Thymus (tissue), 14 donors: ENCODE data around the gene ZNF618. TPM values are rescaled to one million over a fixed set of nuclear protein-coding genes. Genes with fewer than 3 reads are reported as not detected.

ENCODE experiments used
- DNase-seq, 9 donors: peaks; one replicate each; pipeline ENCODE4 v3.0.0-alpha.2; 2013; ENCODE audit warnings: low spot score in 9 of 9, low read depth in 6 of 9, missing footprints in 1 of 9
- H3K27ac ChIP-seq, 2 donors: one replicate each; pipeline ENCODE4 v1.5.1; 2013; ENCODE audit warnings: control low read depth in 1 of 2, low read depth in 1 of 2, low read length in 1 of 2, mild to moderate bottlenecking in 1 of 2, moderate library complexity in 1 of 2
- H3K27me3 ChIP-seq, 2 donors: one replicate each; pipeline ENCODE4 v1.5.1; 2013; ENCODE audit warnings: low read length in 1 of 2; ENCODE audit not compliant: control insufficient read depth in 2 of 2, insufficient read depth in 1 of 2
- H3K36me3 ChIP-seq, 2 donors: one replicate each; pipeline ENCODE4 v1.5.1; 2013; ENCODE audit warnings: low read length in 1 of 2, mild to moderate bottlenecking in 1 of 2, moderate library complexity in 1 of 2; ENCODE audit not compliant: control insufficient read depth in 2 of 2, insufficient read depth in 2 of 2
- H3K4me1 ChIP-seq, 2 donors: one replicate each; pipeline ENCODE4 v1.5.1; 2013; ENCODE audit warnings: low read length in 2 of 2; ENCODE audit not compliant: control insufficient read depth in 2 of 2, insufficient read depth in 2 of 2
- H3K4me3 ChIP-seq, 2 donors: one replicate each; pipeline ENCODE4 v1.5.1; 2013; ENCODE audit warnings: low read length in 2 of 2, control low read depth in 1 of 2, mild to moderate bottlenecking in 1 of 2
- H3K9me3 ChIP-seq, 2 donors: one replicate each; pipeline ENCODE4 v1.5.1; 2013; ENCODE audit warnings: low read length in 1 of 2, mild to moderate bottlenecking in 1 of 2; ENCODE audit not compliant: control insufficient read depth in 2 of 2, insufficient read depth in 1 of 2
- WGBS: extraction: QIAGEN DNeasy Blood & Tissue Kit; methylation state at CpG from one replicate; pipeline ENCODE4 v1.1.7; 2013; 5-methylcytosine and 5-hydroxymethylcytosine counted together
- long read RNA-seq, 10 donors: transcript quantifications; one replicate each; lab custom pipeline, GENCODE V29; 2026
- polyA plus RNA-seq: library from polyadenylated mRNA; stranded (reverse); fragments of 200-250 nt; gene quantifications from one replicate; pipeline ENCODE4 v1.2.3, GENCODE V29; 2013
- total RNA-seq: library from RNA; stranded (reverse); fragments of 120-200 nt; gene quantifications from one replicate; pipeline ENCODE4 v1.2.4, GENCODE V29; 2013
- donor health status: healthy.

ZNF618 gene, protein sequence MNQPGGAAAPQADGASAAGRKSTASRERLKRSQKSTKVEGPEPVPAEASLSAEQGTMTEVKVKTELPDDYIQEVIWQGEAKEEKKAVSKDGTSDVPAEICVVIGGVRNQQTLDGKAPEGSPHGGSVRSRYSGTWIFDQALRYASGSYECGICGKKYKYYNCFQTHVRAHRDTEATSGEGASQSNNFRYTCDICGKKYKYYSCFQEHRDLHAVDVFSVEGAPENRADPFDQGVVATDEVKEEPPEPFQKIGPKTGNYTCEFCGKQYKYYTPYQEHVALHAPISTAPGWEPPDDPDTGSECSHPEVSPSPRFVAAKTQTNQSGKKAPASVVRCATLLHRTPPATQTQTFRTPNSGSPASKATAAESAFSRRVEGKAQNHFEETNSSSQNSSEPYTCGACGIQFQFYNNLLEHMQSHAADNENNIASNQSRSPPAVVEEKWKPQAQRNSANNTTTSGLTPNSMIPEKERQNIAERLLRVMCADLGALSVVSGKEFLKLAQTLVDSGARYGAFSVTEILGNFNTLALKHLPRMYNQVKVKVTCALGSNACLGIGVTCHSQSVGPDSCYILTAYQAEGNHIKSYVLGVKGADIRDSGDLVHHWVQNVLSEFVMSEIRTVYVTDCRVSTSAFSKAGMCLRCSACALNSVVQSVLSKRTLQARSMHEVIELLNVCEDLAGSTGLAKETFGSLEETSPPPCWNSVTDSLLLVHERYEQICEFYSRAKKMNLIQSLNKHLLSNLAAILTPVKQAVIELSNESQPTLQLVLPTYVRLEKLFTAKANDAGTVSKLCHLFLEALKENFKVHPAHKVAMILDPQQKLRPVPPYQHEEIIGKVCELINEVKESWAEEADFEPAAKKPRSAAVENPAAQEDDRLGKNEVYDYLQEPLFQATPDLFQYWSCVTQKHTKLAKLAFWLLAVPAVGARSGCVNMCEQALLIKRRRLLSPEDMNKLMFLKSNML
- total RNA-seq (1.8 TPM), polyA plus RNA-seq (1.6 TPM)
- long read RNA-seq, donor 1, result 0 reads
- long read RNA-seq, donor 2, result 0 reads
- long read RNA-seq, donor 3, result 0 reads
- long read RNA-seq, donor 4, result 0 reads
- long read RNA-seq, donor 5, result 0 reads
- long read RNA-seq, donor 6, result 0 reads
- long read RNA-seq, donor 7, result 0 reads
- long read RNA-seq, donor 8, partial matches to known transcripts, result 6 of 6 reads
- long read RNA-seq, donor 8, other reads (novel, unspliced or antisense), result 0 of 6 reads
- long read RNA-seq, donor 9, result 0 reads
- long read RNA-seq, donor 10, result 0 reads

DNA sequence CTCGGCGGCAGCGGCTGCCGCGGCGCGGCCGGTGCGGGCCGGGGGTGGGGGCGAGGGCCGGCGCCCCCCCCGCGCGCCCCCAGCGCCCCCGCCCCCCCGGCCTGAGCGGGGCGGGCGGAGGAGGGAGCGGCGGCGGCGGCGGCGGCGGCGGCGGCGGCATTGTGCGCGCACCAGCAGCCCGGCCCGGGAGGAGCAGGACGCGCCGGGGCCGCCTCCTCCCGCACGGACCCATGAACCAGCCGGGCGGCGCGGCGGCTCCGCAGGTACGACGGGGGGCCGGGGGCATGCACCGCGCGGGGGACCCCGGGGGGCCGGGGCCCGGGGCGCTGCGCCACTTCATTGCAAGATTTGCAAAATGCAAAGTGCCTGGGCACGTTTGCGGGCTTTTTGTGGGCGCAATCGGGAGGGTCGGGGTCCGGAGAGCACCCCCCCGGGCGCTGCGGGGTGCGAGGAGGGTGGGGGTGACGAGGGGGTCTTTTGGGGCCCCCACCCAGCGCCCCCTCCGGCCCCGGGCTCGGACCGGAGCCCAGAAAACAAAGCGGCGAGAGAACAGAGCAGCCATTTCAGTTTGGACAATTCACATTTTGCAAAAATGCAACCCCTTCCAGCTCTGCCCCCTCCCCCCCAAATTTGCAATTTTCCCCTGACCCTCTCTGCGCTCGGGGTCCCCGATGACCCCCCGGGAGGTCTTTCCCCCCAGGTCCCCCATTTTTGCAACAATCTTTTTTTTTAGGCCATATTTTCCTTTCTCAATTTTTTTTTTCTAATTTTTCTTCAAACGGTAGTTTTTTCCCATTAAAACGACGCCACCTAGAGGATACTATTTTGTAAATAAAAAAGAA, at the start of gene ZNF618:
Gene ZNF618 (plus strand): TSS at position 159 of the 842 bp plus-strand sequence. CDS start 72 bp downstream, at position 231.
- H3K27me3 ChIP-seq, result peaks cover 10 to 31% of the 10 kb centered on the region in 2 donors
- peak in 5 of 9 donors; percentile 7 to 47 (median 8) for DNase-seq
- WGBS, result under 1% methylated on average over 80 of the region's 84 CpGs
- no peaks in the 10 kb centered on the region for H3K9me3 ChIP-seq
- H3K4me1 ChIP-seq, result peaks cover 0 to 3% of the 10 kb centered on the region in 2 donors
- peak within 1 kb of the TSS; percentile 70 to 95 for H3K4me3 ChIP-seq
- no peak within 1 kb of the TSS for H3K27ac ChIP-seq
- no peaks in the 10 kb centered on the region for H3K36me3 ChIP-seq

DNA sequence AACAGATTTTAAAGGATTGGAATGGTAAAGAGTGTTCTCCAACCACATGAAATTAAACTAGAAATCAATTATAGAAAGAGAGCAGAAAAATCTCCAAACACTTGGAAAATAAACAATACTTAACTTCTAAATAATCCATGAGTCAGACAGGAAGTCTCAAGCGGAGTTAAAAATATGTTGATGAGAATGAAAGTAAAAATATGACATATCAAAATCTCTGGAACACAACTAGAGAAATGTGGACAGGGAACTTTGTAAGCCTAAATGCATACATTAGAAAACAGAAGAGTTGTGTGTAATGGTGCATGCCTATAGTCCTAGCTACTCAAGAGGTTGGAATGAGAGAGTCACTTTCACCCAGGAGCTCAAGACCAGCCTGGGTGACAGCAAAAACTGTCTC, 47.9 kb upstream of the ZNF618 start:
- 30% methylated on average over 1 of the region's 1 CpG for WGBS
- Histone ChIP-seq H3K27ac (no peak overlapping the region), H3K4me3 (no peak overlapping the region), H3K9me3 (no peaks in the 10 kb centered on the region), H3K36me3 (no peaks in the 10 kb centered on the region), H3K27me3 (no peaks in the 10 kb centered on the region), H3K4me1 (no peaks in the 10 kb centered on the region)
- no peak for DNase-seq

DNA sequence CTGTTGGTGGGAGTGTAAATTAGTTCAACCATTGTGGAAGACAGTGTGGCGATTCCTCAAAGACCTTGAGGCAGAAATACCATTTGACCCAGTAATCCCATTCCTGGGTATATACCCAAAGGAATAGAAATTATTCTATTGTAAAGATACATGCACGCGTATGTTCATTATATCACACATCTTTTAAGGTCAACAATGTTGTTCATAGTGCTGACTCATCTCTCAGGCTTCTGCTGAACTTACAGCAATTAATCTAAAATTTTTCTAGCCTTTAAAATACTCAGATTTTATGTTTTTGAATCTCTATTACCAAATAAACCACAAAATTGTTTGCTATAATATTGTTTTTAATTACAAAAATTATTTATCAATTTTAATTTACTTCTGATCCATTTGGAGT, 38.8 kb upstream of the ZNF618 start:
- no peak for DNase-seq
- H3K27ac ChIP-seq, result no peak overlapping the region
- H3K27me3 ChIP-seq, result no peaks in the 10 kb centered on the region
- H3K4me1 ChIP-seq, result no peaks in the 10 kb centered on the region
- H3K9me3 ChIP-seq, result no peaks in the 10 kb centered on the region
- no peaks in the 10 kb centered on the region for H3K36me3 ChIP-seq
- 98% methylated on average over 3 of the region's 3 CpGs for WGBS
- no peak overlapping the region for H3K4me3 ChIP-seq

DNA sequence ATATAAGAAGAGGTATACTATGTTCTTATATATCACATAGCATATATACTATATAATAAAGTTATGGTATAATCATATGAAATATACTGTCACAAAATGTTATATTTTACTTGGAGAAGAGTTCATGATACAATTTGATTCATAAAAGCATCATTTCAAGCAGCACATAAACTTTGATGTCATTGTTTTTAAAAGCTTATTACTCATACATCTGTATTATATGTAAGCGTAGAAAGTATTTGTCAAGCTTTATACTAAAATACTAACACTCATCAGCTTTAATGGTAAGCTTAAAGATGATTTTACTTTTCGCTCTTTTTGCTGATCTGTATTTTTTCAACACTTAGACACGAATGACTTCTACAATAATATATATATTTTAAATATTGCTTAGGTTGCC, 34.0 kb upstream of the ZNF618 start:
- 93% methylated on average over 3 of the region's 3 CpGs for WGBS
- no peaks in the 10 kb centered on the region for H3K36me3 ChIP-seq
- DNase-seq, result no peak

GRCh38 chr9:113844466-113844865, 31.6 kb upstream of the ZNF618 start:
- Histone ChIP-seq H3K4me3 (no peak overlapping the region), H3K4me1 (no peaks in the 10 kb centered on the region), H3K36me3 (no peaks in the 10 kb centered on the region), H3K27ac (no peak overlapping the region), H3K27me3 (no peaks in the 10 kb centered on the region), H3K9me3 (no peaks in the 10 kb centered on the region)
- 99% methylated on average over 1 of the region's 1 CpG for WGBS
- DNase-seq, result no peak

More for the DNA sequence above, 34.0 kb upstream of the ZNF618 start:
- Histone ChIP-seq H3K4me3 (no peak overlapping the region), H3K27ac (no peak overlapping the region), H3K4me1 (no peaks in the 10 kb centered on the region), H3K9me3 (no peaks in the 10 kb centered on the region), H3K27me3 (no peaks in the 10 kb centered on the region)

DNA sequence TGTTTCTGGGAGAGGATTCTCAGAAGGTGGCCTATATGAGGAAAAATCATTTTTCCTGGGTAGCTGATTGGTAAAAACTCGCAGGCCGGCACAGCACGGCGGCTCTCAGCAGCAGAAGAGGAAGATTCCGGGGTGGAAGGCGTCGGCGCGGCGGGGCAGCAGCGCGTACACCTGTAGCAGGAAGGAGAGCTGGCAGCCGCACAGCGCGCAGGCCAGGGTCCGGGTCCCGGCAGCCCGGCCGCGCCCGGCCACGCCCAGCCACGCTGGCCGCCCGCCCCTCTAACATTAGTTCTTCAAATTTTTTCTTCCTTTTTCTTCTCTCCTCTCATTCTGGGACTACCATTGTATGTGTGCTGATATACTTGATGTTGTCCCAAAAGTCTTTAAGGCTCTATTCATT, 24.8 kb upstream of the ZNF618 start:
- Histone ChIP-seq H3K27ac (no peak overlapping the region), H3K4me3 (no peak overlapping the region), H3K9me3 (no peaks in the 10 kb centered on the region), H3K27me3 (no peaks in the 10 kb centered on the region), H3K36me3 (no peaks in the 10 kb centered on the region), H3K4me1 (no peaks in the 10 kb centered on the region)
- DNase-seq, result no peak
- 89% methylated on average over 25 of the region's 25 CpGs for WGBS

DNA sequence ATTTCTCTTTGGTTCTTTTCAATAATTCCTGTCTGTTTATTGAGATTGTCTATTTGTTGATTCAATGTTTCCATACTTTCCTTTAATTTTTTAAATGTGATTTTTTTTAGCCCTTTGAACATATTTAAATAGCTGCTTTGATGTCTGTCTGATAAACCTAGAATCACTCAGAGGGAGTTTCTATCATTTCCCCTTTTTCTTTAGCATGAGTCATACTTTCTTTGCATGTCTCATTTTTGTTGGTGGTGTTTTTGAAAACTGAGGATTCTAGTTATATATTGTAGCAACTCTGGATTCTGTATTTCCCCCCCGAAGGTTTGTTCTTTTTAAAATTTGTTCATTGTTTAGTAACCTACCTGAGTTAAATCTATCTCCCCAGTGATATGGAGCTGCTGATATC, 24.2 kb upstream of the ZNF618 start:
- Histone ChIP-seq H3K36me3 (no peaks in the 10 kb centered on the region), H3K4me1 (no peaks in the 10 kb centered on the region), H3K9me3 (no peaks in the 10 kb centered on the region), H3K27ac (no peak overlapping the region), H3K27me3 (no peaks in the 10 kb centered on the region), H3K4me3 (no peak overlapping the region)
- DNase-seq, result no peak
- 100% methylated on average over 1 of the region's 1 CpG for WGBS

GRCh38 chr9:113853333-113853732, 22.8 kb upstream of the ZNF618 start:
- no peak for DNase-seq
- Histone ChIP-seq H3K9me3 (no peaks in the 10 kb centered on the region), H3K36me3 (no peaks in the 10 kb centered on the region), H3K27ac (no peak overlapping the region), H3K27me3 (no peaks in the 10 kb centered on the region), H3K4me3 (no peak overlapping the region), H3K4me1 (no peaks in the 10 kb centered on the region)
- WGBS, result 75% methylated on average over 2 of the region's 2 CpGs
